GM19397 (cell line): Measurements from ENCODE around the gene WEE2.
"Not testable (repeated sequence)": the region's sequence is repeated elsewhere in the genome, so short reads cannot be mapped to it uniquely, and the experiment has no call there.

Source experiments
- ATAC-seq: cut with Tn5 transposase; IDR thresholded peaks from one replicate; pipeline ENCODE4 v1.9.1; 2021; ENCODE audit warnings: mild to moderate bottlenecking, moderate library complexity; ENCODE audit not compliant: unreplicated experiment

The WEE2 gene

DNA sequence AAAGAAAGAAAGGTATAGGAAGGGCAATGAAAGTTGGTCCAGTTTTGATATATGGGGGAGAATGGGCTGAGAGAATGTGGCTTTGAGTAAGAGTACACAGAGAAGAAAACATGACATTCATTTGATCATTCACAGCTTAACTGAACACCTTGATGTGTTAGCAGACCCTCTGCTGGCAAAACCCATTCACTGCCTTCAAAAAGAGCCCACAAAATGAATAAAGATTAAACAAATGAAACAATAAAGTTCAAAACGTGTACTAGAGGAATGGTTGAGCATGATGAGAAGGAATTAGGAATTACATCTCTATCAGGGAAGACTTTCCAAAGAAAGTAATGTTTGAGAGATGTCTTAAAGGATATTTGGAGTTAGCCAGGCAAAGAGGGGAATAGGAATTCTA is 2.1 kb downstream of the WEE2 start:
- ATAC-seq, result no peak

DNA sequence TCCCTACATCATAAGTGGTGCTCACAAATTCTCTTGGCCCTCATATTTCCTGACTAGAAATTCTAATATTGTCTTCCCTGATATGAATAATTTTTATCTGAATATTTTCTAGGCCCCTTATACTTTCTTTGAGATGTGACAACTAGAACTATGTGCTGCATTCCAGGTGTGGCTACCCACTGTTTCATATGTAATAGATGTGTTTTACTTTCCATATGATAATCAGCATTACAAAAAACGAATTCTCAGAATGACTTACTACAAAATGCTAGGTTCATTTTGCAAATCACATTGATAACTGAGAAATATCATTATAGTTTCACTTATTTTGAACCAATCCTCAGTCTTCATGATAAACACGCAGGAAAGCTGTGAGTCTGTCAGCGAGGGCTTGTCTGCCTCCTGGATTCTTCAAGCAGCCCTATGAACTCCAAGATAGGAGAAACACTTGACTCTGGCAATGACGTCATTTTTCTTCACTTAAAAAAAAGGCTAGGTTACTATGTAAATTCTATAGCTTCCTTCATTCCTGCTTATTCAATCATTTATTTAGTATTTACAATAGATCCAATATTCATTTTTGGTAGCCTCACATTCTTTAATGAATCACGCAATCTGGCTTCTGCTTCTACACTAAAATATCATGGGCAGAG is 4.6 kb downstream of the WEE2 start:
- no peak for ATAC-seq

DNA sequence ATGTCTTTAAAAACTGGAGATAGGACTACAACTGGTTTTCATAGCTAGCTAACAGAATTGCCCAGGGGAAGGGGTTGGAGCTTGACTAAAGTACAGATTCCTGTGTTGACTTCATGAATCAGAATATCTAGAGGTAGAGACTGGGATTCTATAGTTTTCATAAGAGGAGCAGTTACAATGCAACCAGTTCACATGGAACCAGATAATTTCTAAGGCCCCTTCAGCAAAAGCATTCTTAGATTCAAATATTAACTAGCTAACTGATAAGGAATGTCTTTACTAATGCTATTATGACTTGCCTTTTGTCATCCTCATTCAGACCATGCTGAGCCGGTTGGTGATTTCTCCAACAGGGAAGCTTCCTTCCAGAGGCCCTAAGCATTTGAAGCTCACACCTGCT is 5.7 kb downstream of the WEE2 start:
- ATAC-seq, result no peak

DNA sequence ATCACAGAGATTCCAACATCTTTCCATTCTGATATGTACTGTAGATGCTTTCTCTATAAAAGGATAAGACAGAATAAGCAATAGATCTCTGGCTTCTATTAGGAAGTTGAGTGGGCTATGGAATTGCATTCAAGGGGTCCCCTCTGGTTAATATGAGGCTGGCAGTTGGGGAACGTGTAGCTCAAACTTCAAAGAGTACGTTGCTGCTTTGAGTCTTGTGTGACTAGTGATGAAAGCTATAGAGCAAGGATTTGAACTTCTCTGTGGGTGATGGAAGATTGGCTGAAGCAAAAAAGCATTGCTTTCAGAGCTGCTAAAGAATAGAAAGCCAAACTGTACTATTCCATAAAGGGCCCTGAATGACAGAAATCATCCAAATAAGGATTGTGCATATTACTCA is 6.4 kb downstream of the WEE2 start:
- ATAC-seq, result no peak

DNA sequence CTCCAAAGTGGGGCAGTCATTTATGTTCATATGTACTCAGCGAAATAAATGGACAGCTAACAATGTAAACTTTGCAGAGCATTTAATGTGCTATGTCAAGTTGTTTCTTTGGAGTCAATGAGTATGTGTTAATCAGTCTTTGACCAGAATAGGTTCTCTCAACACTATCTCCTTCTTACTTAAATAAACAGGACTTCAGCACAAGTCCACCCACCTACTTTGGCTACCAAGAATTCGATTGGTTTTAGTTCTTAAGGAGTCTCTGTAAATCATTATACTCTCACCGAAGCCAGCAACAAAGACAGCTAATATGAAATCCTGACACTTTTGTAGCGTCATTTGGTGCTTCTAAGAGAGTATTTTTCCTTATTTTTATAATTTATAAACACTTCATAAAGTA is 6.9 kb downstream of the WEE2 start:
- no peak for ATAC-seq

DNA sequence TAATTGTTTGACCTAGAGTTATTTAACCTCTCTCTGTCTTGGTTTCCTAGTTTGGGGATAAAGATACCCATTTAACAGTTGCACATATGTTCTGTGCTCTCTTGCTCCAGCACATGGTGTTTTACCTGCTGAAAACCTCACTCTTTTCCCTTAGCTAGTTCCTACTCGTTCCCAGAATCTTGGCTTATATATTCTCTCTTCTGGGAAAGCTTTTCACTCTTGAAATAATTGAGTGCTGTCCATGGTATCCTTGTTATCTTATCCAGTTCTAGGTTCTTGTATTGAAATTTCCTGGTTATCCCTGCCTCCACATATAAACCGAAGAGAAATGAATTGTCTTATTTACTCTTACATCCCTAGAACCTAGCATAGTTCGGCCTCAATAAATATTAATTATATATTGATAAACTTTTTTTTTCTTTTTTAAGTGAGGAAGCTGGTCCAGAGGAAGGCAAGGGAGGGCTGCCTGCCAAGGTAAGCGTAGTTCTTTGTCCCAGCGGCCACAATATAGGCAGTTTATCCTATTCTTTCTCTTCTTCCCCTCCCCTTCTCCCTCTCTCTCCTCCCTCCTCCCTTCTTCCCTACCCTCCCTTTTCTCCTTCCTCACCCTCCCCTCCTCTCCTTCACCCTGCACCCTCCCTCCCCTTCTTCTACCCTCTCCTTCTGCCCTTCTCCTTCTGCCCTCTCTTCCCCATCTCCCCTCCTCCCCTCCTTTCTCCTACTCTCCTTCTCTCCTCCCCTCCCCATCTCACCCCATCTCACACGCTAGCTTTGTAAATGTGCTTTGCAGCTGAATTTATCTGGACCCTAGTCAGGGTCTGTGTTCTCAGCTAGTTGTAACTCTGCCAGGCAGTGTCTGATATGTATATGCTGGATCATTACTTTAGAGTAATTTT is 7.9 kb downstream of the WEE2 start:
- no peak for ATAC-seq

DNA sequence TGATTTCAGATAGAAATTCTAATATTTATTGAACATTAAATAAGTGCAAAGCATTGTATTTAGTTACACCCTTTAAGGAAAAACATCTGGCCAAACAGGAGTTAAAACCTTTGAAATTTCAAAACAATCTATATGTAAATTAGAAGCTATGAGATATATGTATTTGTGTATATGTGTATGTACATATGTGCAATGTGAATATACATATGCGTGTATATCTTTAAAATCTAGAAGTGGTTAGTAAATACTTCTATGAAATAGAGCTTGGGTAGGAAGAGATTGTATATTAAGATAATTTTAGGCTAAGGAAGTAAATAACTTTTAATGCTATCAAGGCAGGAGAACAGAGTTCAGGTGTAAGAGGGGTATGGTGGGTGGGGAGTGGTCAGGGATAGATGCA is 9.3 kb downstream of the WEE2 start:
- no peak for ATAC-seq

DNA sequence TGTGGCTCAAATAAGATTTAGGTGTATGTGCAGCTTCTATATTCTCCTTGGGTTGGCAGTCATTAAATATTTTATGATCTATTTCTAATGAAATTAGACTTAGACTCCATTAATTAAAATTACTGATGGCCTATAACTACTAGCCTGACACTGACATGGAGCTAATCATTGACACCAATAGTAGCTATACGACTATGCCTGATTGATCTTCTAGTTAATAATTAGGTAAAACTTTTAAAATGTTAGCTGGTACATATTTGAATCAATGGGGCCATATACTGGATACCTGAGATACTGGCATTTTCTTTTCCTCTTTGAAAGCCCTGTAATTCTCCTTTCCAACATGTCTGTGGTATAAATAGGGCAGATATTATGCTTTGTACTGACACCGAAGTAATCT is 14.4 kb downstream of the WEE2 start:
- ATAC-seq, result no peak

DNA sequence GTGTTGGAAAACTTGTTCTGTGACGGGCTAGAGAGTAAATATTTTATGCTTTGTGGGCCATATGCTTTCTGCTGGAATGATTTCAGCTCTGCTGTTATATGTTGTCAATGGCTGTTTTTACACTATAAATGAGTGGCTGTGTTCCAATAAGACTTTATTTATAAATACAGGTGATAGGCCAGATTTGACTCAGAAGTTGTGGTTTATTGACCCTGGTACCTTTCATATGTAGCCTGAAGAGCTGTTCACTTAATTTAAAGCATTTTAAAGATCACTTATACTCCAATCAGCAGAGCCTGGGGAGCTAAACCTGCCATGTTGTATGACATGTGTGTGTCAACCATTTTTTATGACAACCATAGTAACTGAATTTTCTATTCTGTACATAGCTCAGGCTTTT is 20.9 kb downstream of the WEE2 start:
- ATAC-seq, result no peak

DNA sequence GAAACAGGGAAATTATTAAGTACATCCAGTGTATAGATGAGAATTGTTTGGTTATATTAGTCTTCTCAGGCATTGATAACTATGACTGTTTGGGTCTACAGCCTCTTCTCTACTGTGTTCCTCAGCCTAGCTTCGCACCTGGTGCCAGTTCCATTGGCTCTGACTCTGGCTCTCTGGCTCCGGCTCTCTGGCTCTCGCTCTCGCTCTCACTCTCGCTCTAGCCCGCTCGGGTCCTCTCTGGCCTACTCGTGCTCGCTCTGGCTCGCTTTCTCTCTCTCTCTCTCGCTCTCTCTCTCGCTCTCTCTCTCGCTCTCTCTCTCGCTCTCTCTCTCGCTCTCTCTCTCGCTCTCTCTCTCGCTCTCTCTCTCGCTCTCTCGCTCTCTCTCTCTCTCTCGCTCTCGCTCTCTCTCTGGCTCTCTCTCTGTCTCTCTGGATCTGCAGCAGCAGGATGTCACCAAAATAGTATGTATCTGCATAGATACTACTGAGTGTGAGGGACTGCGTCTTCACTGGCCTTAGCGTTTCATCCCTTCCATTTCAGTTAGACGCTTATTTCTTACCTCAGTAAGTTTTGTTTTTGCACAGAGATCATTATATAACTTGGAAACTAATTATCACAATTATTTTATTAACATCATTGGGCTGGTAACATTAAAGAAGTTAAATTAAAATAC is 23.5 kb downstream of the WEE2 start:
- ATAC-seq, result no peak

DNA sequence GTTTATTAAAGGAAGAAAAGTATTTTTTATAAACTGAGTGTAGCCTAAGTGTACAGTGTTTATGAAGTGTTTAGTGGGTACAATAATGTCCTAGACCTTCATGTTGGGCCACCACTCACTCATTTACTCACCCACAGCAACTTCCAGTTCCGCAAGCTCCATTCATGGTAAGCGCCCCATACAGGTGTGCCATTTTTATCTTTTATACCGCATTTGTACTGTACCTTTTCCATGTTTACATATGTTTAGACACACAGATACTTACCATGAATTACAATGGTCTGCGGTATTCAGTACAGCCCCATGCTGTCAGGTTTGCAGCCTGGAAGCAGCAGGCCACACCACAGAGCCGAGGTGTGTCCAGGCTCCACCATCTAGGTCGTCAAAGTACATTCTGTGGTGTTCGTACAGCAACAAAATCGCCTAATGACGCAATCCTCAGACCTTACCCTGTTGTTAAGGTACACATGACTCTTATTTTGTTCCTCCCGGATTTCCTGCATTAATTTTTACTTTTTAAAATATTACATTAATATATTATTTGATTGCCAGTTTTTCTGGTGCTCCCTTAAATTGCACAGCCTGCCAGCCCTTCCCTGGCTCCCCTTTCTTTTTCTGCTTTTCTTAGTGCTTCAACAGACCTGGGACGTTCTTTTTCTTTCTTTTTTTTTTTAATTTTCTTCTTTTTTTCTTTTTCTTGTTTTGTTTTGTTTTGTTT is 29.1 kb downstream of the WEE2 start:
- no peak for ATAC-seq

DNA sequence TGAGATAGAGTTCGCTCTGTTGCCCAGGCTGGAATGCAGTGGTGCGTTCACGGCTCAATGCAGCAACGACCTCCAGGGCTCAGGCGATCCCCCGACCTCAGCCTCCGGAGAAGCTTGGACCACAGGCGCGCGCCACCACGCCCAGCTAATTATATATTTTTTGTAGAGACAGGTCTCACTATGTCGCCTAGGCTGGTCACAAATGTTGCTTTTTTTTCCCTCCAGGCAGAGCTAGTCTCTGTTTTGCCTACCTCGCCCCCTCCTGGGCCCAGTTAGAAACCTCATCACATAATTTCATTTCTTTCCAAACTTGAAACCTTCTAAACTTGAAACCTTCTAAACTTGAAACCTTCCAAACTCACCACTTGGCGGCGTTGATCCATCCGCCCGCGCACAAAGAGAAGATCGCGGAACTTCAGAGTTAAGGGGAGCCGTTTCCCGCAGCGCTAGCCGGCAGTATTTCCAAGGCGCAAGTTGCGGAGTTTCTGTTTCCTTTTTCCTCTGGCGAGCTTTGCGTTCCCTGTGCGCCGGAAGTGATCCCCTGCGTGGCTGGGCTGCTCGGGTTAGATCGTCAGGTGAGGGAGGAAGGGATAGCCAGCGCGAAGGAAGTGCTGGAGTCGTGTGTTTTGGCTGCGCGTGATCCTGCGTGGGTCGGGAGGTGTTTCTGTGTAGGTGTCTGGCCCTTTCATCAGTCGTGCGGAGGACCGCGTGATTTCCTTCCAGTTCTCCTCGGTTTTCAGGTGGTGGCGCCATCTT is 29.9 kb downstream of the WEE2 start, which contains the start of gene SSBP1:
Gene SSBP1 (plus strand): TSS at position 523 of the 756 bp plus-strand sequence. CDS start 809 bp downstream, outside the sequence.
- ATAC-seq, result peak; percentile 94

DNA sequence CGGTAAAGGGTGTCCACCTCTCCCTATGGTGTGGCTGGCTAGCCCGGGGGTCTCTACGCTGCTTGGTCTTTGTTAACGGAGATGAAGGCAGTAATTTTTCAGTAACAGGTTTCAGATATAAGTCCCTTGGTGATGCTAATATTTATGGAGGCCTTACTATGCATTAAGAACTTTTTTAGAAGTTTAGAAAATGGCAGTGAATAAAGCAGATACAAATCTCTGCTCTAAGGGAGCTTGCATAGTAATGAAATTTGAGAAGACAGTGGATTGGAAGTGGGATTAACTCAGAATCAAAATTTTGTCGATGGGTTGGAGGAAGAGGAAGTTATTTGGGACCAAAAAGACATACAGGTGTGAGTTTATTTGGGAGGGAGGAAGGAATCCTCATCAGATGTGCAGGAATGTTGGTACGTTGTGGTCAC is 30.4 kb downstream of the WEE2 start:
- ATAC-seq, result no peak

DNA sequence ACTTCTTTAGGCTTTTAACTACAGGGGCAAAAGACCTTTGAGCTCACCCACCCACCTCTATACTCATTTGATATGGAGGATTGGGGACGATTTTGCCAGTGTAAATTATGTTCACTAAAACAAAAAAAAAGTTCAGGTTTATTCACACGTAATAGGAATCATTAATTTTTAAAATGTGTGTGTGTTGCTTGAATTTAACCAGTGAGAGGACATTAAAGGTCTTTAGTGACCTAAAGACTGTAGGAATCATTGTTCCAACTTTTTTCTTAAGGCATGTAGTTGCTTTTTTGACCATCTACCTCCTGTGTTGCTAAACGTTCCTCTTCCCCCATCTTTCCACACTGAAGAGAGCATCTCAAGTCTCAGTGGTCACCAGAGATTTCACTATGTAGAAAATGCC is 31.1 kb downstream of the WEE2 start:
- ATAC-seq, result no peak

DNA sequence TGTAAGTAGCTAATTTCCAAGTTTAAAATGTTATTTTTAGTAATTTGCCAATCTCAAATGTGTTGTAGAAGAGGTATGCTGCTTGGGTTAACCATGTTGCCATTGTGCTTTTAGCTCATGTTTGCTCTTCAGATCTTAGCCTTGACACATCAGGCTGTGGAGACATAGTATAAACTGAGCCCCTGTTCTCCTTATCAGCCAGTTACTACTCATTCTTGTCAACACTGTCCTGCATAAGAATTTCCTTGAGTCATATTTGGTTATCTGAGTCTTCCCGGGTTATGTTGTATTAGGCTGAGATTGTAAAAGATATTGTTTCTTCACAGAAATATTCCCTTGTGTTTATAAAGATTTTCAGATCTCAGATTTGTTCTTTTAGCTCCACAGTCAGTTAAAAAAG is 34.1 kb downstream of the WEE2 start:
- no peak for ATAC-seq

DNA sequence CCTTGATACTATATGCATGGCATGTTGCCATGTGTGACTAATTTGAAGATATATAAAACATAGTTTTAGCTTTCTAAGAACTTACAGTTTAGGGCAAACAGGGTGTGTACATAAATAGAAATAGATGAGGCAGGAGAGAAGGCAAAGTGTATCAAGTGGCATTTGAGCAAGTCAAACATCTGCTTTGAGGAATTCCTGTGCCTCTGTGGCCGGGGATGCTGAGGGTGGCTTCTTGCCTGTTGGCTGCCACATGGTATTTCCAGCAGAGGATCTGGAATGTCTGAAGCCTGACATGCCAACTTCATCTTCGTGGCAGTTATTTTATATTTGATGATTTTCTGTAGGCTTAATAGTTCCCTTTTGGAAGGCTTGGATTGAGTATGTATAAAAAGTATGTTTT is 36.0 kb downstream of the WEE2 start:
- no peak for ATAC-seq

DNA sequence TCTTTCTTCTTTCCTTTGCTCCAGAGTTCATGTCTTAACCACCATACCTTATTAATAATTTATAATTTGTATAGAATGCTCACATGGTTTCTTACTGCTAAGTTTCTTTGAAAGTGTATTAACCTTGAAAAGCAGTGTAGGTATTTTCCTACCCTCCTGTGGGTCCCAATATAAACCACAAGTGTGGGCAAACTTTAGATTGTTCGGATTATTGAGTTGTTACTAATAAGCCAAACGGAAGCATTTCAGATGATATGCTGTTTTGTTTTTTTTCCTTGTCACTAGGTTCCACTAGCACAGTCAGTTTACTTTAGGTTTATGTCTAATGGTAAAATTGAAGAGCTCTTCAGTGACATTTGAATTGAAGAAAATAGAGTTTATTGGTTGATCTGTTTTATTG is 40.2 kb downstream of the WEE2 start:
- no peak for ATAC-seq

DNA sequence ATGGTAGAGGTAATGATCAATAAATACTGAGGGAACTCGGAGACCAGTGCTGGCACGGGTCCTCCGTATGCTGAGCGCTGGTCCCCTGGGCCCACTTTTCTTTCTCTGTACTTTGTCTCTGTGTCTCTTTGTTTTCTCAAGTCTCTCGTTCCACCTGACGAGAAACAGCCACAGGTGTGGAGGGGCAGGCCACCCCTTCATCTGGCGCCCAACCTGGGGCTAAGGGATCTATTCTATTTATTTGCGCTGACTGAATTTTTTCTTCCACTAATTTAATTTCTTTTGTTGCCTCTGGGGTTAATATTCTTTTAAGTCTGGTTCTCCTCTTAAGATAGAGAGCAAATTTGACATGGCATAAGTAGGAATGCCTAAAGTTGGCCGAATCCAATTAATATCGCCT is 43.8 kb downstream of the WEE2 start:
- ATAC-seq, result not testable (repeated sequence)

DNA sequence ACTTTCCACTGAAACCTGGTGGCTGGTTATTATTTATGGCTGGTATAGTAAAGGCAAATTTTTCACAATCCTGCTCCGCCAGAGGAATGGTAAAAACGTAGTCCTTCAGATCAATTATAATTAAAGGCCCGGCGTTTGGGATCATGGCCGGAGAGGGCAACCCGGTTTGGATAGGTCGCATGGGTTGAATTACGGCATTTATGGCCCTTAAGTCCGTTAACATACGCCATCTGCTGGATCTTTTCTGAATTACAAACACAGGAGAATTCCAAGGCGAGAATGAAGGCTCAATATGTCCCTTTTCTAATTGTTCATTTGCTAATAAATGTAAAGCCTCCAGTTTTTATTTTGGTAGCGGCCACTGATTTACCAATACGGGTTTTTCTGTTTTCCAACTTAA is 44.5 kb downstream of the WEE2 start:
- ATAC-seq, result no peak

DNA sequence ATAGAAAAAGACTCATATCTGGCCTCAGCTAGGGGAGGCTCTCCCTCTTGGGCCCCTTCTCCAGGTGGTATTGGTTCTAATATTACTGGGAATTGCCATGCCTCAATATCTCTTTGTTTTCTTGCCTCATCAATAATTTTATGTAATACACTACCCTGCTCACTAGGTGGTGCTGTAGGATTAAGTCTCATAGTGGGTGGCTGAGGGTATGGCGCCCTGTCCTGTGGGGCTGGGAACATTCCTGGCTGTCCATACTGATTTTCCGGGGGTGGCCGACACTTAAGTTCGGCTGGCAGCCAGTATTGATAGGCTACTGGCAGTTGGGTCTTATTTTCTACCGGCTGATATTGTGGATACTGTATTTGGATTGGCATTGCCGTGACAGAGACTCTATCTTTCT is 46.8 kb downstream of the WEE2 start:
- ATAC-seq, result no peak
